ENCODE results near the gene LRCOL1. TPM values are rescaled to one million over a fixed set of nuclear protein-coding genes. Genes with fewer than 3 reads are reported as not detected.
A peak's percentile ranks its signal among the peaks of the same experiment; 100 is the strongest.

The LRCOL1 gene
- total RNA-seq, 1 donor from 2014 or later, result not detected

GRCh38 chr12:132588821-132589669 is 21.3 kb downstream of the LRCOL1 start:
- H3K27me3 Mint-ChIP-seq, result peaks cover 57% of the 10 kb centered on the region
- no peaks in the 10 kb centered on the region for H3K9me3 Mint-ChIP-seq (ENCODE audit: low read depth)
- no peak overlapping the region for H3K4me3 Mint-ChIP-seq (ENCODE audit: low read depth)
- DNase-seq (ENCODE audit: low spot score, unreplicated experiment), result no peak
- no peak for TF ChIP-seq CTCF (IDR thresholded peaks at IDR 0.05; ENCODE audit: unreplicated experiment)
- no peak overlapping the region for H3K27ac Mint-ChIP-seq
- H3K4me1 Mint-ChIP-seq (ENCODE audit: low read depth), result no peaks in the 10 kb centered on the region
- H3K36me3 Mint-ChIP-seq (ENCODE audit: insufficient read depth), result peaks cover under 1% of the 10 kb centered on the region

- Mint-ChIP-seq H3K4me1 (ENCODE audit: low read depth) (no peaks in the 10 kb centered on the region), H3K27me3 (peaks cover 56% of the 10 kb centered on the region), H3K4me3 (ENCODE audit: low read depth) (no peak overlapping the region), H3K27ac (no peak overlapping the region), H3K9me3 (ENCODE audit: low read depth) (no peaks in the 10 kb centered on the region), H3K36me3 (ENCODE audit: insufficient read depth) (peaks cover 4% of the 10 kb centered on the region)
- no peak for TF ChIP-seq CTCF (IDR thresholded peaks at IDR 0.05; ENCODE audit: unreplicated experiment)
- no peak for DNase-seq (ENCODE audit: low spot score, unreplicated experiment)
Measured at GRCh38 chr12:132588319-132588718, 22.1 kb downstream of the LRCOL1 start.

GRCh38 chr12:132587781-132588180 is 22.6 kb downstream of the LRCOL1 start:
- peaks cover 51% of the 10 kb centered on the region for H3K27me3 Mint-ChIP-seq
- no peak overlapping the region for H3K27ac Mint-ChIP-seq
- H3K36me3 Mint-ChIP-seq (ENCODE audit: insufficient read depth), result peaks cover 4% of the 10 kb centered on the region
- no peak for TF ChIP-seq CTCF (IDR thresholded peaks at IDR 0.05; ENCODE audit: unreplicated experiment)
- DNase-seq (ENCODE audit: low spot score, unreplicated experiment), result no peak
- no peak overlapping the region for H3K4me3 Mint-ChIP-seq (ENCODE audit: low read depth)
- H3K4me1 Mint-ChIP-seq (ENCODE audit: low read depth), result no peaks in the 10 kb centered on the region
- H3K9me3 Mint-ChIP-seq (ENCODE audit: low read depth), result no peaks in the 10 kb centered on the region

- peak overlapping the region; percentile 13 for H3K27ac Mint-ChIP-seq
- H3K9me3 Mint-ChIP-seq (ENCODE audit: low read depth), result no peaks in the 10 kb centered on the region
- TF ChIP-seq CTCF (IDR thresholded peaks at IDR 0.05; ENCODE audit: unreplicated experiment), result no peak
- no peak for DNase-seq (ENCODE audit: low spot score, unreplicated experiment)
- H3K4me1 Mint-ChIP-seq (ENCODE audit: low read depth), result no peaks in the 10 kb centered on the region
- peaks cover 4% of the 10 kb centered on the region for H3K36me3 Mint-ChIP-seq (ENCODE audit: insufficient read depth)
- no peak overlapping the region for H3K4me3 Mint-ChIP-seq (ENCODE audit: low read depth)
- H3K27me3 Mint-ChIP-seq, result peaks cover 46% of the 10 kb centered on the region
Measured at GRCh38 chr12:132586929-132587328, 23.5 kb downstream of the LRCOL1 start.

- Mint-ChIP-seq H3K4me3 (ENCODE audit: low read depth) (no peak overlapping the region), H3K27me3 (peaks cover 45% of the 10 kb centered on the region), H3K9me3 (ENCODE audit: low read depth) (no peaks in the 10 kb centered on the region), H3K4me1 (ENCODE audit: low read depth) (no peaks in the 10 kb centered on the region), H3K36me3 (ENCODE audit: insufficient read depth) (peaks cover 11% of the 10 kb centered on the region), H3K27ac (no peak overlapping the region)
- TF ChIP-seq CTCF (IDR thresholded peaks at IDR 0.05; ENCODE audit: unreplicated experiment), result no peak
- no peak for DNase-seq (ENCODE audit: low spot score, unreplicated experiment)
Measured at GRCh38 chr12:132585177-132585576, 25.2 kb downstream of the LRCOL1 start.

Data from progenitor cell of endocrine pancreas (in vitro differentiated cells).